B cell (primary cell): ENCODE results near the gene APCDD1L.

Experiments used
- CTCF ChIP-seq: fragments of 200-600 bp; IDR thresholded peaks from one replicate; pipeline ENCODE4 v1.8.0; 2022; ENCODE audit warnings: antibody characterized with exemption, mild to moderate bottlenecking
- EZH2 ChIP-seq: IDR thresholded peaks from 2 replicates; pipeline ENCODE4 v1.6.1; 2012; ENCODE audit warnings: borderline replicate concordance, low read depth, mild to moderate bottlenecking, moderate library complexity, low read length; ENCODE audit not compliant: insufficient read depth, poor library complexity, severe bottlenecking

DNA sequence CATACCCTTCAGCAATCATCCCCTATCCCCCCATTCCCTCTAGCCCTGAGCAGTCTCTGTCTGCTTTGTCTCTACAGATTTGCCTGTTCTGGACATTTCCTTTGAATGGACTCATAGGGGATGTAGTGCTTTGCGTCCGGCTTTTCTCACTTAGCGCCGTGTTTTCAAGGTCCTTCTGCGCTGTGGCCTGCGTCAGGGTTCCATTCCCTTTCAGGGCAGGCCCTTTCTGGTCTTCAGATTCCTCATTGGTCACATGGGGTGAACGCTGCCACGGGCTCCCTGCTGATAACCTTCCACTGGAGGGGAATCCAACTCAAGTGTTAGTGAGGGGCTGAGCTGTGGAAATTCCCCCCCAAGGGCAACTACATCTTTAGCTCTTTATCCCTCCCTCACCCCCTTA is 36.4 kb upstream of the APCDD1L start:
- TF ChIP-seq CTCF (no peak), EZH2 (no peak)
